ENCODE data around the gene NUBPL.

The NUBPL gene

DNA sequence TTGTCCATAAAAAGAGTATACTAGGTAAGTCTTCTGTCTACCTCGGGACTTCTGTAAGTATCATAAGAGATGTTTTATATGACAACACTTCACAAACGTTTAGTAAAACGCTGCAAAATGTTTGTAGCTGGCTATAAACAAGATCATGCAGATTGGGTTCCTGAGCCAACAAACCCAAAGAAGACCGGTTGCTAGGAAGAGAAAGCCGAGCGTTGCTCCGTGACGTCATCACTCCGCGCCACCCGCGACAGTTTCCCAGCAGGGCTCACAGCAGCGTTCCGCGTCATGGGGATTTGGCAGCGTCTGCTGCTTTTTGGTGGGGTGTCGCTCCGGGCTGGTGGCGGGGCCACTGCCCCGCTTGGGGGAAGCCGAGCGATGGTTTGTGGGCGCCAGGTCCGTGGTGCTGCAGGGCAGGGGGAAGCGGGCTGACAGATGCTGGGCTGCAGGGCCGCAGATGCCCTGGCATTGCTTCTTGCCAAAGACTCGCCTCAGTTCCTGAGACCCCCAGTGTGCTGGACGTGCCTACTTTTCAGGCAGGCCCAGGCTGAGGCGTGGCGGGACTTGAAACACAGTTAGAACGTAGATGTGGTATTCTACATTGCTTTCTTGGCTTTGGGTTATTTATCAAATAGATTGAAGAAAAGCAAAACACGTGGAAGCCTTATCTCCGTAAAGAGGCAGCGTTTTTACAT, at the start of gene NUBPL:
TSS of gene NUBPL (plus strand) at position 250 of the 692 bp plus-strand sequence. CDS start at position 286, 36 bp downstream.
- DNase-seq (ENCODE audit: low read depth), result peak; percentile 86

DNA sequence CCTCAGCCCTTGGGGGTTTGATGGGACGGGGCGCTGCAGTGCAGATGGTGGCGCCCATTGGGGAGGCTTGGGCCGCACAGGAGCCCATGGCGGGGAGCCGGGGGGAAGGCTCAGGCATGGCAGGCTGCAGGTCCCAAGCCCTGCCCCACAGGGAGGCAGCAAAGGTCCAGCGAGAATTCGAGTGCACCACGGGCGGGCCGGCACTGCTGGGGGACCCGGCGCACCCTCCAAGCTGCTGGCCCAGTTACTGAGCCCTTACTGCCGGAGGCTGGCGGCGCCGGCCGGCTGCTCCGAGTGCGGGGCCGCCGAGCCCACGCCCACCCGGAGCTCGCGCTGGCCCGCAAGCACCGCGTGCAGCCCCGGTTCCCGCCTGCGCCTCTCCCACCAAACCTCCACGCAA, 34.1 kb upstream of the NUBPL start:
- DNase-seq (ENCODE audit: low read depth), result no peak

GRCh38 chr14:31527546-31527945, 33.7 kb upstream of the NUBPL start:
- DNase-seq (ENCODE audit: low read depth), result no peak

DNA sequence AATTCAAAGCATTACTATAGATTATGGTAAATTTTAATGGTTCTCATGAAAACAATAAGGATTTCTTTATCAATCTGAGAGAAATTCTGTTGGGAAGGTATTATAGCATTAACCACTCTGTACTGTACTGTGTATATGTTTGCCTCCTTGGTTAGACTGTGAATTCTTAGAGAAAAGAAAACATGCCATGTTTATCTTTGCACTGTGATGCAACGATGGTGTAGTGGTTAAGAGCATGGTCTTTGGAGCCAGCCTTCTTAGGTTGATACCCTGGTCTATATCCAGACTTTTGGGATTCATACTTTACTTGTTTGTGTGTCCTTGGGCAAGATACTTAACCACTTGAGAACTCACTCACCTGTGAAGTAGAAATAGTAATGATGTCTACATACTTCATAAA, 32.2 kb upstream of the NUBPL start:
- DNase-seq (ENCODE audit: low read depth), result no peak

GRCh38 chr14:31530136-31530535, 31.1 kb upstream of the NUBPL start:
- no peak for DNase-seq (ENCODE audit: low read depth)

- DNase-seq (ENCODE audit: low read depth), result no peak
These were observed 24.8 kb upstream of the NUBPL start for GRCh38 chr14:31536201-31536960.

DNA sequence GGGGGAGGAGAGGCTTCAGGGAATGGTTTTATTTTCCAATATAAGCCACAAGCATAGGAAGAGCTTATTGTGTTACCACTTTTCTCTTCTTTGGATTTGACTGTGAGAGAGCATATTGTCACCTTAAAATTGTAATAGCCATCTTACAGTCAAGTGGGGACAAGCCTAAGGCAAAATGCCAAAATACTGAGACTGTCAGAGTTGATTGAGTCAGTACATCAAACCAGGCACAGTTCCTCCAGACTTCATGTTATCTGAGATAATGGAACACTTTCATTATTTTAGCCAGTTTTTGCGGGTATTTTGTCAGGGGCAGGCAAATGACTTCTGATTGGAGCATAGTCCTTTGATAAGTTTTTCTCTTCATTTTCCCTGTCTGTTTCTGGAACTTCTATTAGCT, 19.5 kb upstream of the NUBPL start:
- DNase-seq (ENCODE audit: low read depth), result no peak

- no peak for DNase-seq (ENCODE audit: low read depth)
These were observed 17.0 kb upstream of the NUBPL start for GRCh38 chr14:31543969-31544799.

DNA sequence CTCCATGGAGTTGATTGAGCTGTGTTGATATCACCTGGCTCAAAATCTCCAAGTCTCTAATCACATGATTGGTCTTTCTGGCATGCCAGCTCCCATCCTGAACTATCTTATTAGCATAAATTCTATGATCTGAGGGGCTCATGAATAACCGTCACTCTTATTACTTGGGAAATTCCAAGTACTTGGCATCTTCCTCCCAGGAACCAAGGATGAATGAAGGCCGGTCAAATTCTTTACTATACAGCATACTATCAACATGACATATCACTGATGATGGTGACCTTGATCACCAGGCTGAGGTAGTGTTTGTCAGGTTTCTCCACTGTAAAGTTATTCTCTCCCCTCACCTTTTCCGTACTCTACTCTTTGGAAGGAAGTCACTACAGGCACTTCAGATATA, 16.4 kb upstream of the NUBPL start:
- no peak for DNase-seq (ENCODE audit: low read depth)

GRCh38 chr14:31545328-31545727, 15.9 kb upstream of the NUBPL start:
- no peak for DNase-seq (ENCODE audit: low read depth)

GRCh38 chr14:31549817-31550216, 11.4 kb upstream of the NUBPL start:
- DNase-seq (ENCODE audit: low read depth), result no peak

DNA sequence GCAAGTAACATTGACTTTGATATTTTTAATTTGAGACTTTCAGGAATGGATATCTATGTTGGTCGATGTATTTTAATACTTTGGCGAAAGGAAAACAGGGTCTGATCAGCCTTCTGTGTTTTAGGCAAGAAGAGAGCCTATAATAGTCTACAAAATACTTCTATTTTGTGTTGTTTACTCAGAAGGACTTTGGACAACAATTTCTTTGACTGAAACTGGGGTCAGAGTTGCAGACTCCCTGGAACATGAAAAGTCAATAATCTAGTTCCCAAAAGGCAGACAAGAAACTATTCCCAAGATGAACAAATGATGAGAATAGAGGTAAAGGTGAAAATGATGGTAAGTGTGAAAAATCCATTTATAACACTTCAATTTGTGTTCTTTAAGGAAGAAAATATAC, 10.6 kb upstream of the NUBPL start:
- DNase-seq (ENCODE audit: low read depth), result no peak

DNA sequence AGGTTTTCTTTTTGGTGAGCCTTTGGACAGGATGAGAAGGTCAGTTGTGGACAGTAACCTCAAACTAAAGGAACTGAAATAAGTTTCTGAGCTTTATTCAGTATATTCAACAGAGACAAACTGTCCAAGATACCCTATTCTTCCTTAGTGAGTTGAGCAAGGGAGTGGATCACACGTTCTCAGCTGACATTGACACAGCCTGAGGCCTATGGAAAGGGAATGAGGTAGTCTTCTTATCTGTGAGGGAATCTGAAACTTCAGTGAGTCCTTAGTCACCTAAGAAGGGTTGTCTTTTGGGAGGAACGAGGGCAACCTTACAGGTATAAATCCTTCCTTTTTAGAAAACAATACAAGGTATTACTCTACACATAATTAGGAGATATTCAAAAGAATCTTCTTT, 5.0 kb upstream of the NUBPL start:
- no peak for DNase-seq (ENCODE audit: low read depth)

DNA sequence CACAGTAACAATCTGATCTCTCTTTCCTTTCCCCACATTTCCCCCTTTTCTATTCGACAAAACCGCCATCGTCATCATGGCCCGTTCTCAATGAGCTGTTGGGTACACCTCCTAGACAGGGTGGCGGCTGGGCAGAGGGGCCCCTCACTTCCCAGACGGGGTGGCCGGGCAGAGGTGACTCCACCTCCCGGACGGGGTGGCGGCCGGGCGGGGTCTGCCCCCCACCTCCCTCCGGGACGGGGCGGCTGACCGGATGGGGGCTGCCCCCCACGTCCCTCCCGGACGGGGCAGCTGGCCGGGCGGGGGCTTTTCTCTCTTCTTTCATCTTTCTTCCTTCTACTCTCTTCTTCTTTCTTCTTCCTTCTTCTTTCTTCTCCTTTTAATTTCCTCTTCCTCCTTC, 1.3 kb upstream of the NUBPL start:
- DNase-seq (ENCODE audit: low read depth), result no peak

DNA sequence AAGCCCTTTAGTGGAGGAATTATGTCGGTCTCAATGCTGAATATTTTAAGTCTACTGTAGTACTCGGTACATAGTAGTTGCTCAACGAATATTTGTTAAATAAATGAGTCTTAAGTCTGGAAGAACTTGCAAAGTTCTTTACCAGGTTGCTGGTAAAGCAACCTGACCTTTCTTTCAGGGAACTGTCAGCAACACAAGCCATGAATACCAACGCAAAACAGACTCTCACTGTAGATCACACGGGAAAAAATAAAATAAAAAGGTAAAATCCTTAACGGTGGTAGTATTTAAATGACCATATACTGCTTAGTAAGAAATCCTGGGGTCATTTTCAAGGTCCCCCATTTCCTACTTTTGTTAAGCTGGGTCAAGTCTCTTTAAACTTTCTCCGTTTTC, 447 bp upstream of the NUBPL start:
- no peak for DNase-seq (ENCODE audit: low read depth)

GRCh38 chr14:31564194-31564593, 3.0 kb downstream of the NUBPL start:
- DNase-seq (ENCODE audit: low read depth), result no peak

- DNase-seq (ENCODE audit: low read depth), result no peak
These were observed 5.3 kb downstream of the NUBPL start for GRCh38 chr14:31566456-31566855.

DNA sequence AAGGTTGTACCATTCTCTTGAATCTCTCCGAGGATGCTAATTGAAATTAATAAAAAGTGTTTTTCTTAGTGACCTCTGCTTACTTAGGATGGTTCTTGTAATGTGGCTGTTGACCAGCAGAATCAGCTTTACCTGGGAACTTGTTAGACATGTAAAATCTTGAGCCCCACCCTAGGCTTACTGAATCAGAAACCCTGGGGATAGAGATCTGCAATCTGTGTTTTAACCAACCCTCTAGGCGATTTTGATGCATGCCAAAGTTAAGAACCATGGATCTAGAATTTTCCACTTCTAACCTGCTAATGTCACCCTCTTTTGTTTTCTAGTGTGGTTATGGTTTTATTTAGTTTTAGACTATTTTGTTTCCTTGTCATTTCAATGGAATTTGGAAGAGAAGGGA, 6.5 kb downstream of the NUBPL start:
- no peak for DNase-seq (ENCODE audit: low read depth)

DNA sequence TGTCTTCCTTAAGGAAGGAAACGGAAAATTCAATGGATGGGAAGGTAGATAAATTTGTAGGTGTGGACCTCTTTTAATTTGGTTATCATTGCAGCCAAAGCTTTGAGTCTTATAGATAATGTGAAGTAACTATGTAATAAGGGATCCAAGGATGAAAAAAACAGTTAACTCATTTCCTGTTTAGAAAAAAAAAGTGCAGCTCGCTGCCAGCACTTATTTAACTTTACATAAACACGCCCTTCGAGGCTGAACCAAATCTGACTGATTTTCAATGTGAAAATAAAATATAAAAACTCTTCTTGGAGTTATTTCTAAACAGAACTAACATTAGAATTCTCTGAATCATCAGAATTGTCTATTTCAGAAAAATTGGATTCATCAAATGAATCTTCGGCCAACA, 7.0 kb downstream of the NUBPL start:
- DNase-seq (ENCODE audit: low read depth), result no peak

DNA sequence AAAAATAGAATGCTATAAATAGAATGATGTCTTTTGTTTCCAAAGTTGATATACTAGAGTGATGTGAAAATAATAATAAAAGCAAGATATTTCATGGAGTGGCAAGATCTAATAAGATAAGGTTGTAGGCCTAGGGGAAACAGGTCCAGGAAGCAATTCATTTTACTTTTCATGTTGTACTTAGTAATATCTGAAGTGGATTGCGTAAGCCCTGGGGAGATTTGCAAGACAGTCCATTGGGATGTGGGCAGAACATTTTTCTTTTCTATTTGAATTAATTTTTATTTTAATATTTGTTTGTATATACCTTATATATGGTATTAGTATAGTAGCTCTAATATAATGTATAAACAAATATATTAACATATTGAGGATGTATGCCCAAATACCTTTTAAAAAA, 7.5 kb downstream of the NUBPL start:
- DNase-seq (ENCODE audit: low read depth), result no peak

GRCh38 chr14:31572955-31573354, 11.8 kb downstream of the NUBPL start:
- no peak for DNase-seq (ENCODE audit: low read depth)

DNA sequence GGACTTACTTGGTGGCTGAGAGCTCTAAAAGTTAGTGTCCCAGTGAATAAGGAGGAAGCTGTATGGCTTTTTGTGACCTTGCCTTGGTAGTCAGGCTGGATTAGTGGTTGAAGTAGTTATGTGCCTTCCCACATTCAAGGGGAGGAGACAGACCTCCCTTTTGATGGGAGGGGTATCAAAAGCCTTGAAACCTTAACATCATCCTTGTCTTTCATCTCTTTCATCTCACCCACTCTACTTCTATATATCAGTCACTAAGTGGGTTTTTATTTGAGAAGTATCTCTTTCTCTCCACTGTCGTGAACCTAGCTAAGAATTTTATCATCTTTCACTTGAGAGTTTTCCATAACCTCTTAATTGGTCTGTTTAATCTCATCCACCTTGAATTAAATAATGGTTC, 15.7 kb downstream of the NUBPL start:
- no peak for DNase-seq (ENCODE audit: low read depth)

GRCh38 chr14:31578266-31578665, 17.1 kb downstream of the NUBPL start:
- no peak for DNase-seq (ENCODE audit: low read depth)
